GM12878 (cell line): ENCODE measurements around the gene EFHD2. TPM values are rescaled to one million over a fixed set of nuclear protein-coding genes. Genes with fewer than 3 reads are reported as not detected.
"Not testable (repeated sequence)": the region's sequence is repeated elsewhere in the genome, so short reads cannot be mapped to it uniquely, and the experiment has no call there.

Source experiments
- ATAC-seq: fragments of 200-7000 bp; cut with Tn5 transposase; 3 replicates; pipeline ENCODE4 v1.9.1; 2020; ENCODE audit warnings: mild to moderate bottlenecking, moderate library complexity
- BruUV-seq: library from RNA; stranded (reverse); fragments of 400-500 nt; replicated peaks from 2 replicates; lab custom pipeline; 2021; lab: Mats Ljungman, UMichigan
- CTCF ChIA-PET: fragments of 300-600 bp; sonication (Branson Sonifier 250); formaldehyde crosslinking; extraction: SDS; loops from one replicate; lab custom pipeline; 2021; ENCODE audit warnings: inconsistent platforms; lab: Yijun Ruan, JAX
- POLR2A ChIA-PET: fragments of 350-600 bp; formaldehyde crosslinking; extraction: SDS; loops from one replicate; lab custom pipeline; 2021; ENCODE audit warnings: inconsistent platforms; lab: Charles Lee
- RAD21 ChIA-PET: fragments of 300-600 bp; sonication (Branson Sonifier 250); formaldehyde crosslinking; loops from one replicate; lab custom pipeline; 2023; ENCODE audit warnings: antibody characterized with exemption; ENCODE audit not compliant: unreplicated experiment; lab: Charles Lee
- SMC1A ChIA-PET: fragments of 300-600 bp; sonication (Branson Sonifier 250); formaldehyde crosslinking; loops from one replicate; lab custom pipeline; 2023; ENCODE audit not compliant: unreplicated experiment, uncharacterized antibody; lab: Charles Lee
- DNase-seq: peaks from one replicate; pipeline ENCODE4 v3.0.0-alpha.2; 2011; ENCODE audit warnings: low read depth, low spot score
- FAIRE-seq: peaks from 3 replicates; lab custom pipeline; 2011; peaks lifted over from hg19 to GRCh38; lab: Jason Lieb, UNC
- H2AFZ ChIP-seq: 2 replicates; pipeline ENCODE4 v1.6.0; 2011; ENCODE audit warnings: low read depth, low read length, control low read depth; ENCODE audit not compliant: control insufficient read depth
- H3K27ac ChIP-seq: 2 replicates; pipeline ENCODE4 v1.5.1; 2011; ENCODE audit warnings: control low read depth; ENCODE audit not compliant: control insufficient read depth, insufficient read depth
- H3K27me3 ChIP-seq, 2 experiments: replicated peaks in 1 of 2; 2 replicates each; pipeline versions ENCODE4 v1.6.0 to v1.6.1; 2011; ENCODE audit warnings: low read length in 1 of 2; ENCODE audit not compliant: control insufficient read depth in 2 of 2, insufficient read depth in 2 of 2
- H3K36me3 ChIP-seq, 2 experiments: 2 replicates each; pipeline ENCODE4 v1.5.1; 2011; ENCODE audit warnings: low read length in 1 of 2; ENCODE audit not compliant: control insufficient read depth in 2 of 2, insufficient read depth in 2 of 2
- H3K4me1 ChIP-seq: 2 replicates; pipeline ENCODE4 v1.6.1; 2011; ENCODE audit warnings: mild to moderate bottlenecking, low read length, moderate library complexity, mixed read lengths; ENCODE audit not compliant: control insufficient read depth, insufficient read depth
- H3K4me2 ChIP-seq: 2 replicates; pipeline ENCODE4 v1.6.0; 2011; ENCODE audit warnings: control low read depth; ENCODE audit not compliant: control insufficient read depth, insufficient read depth
- H3K4me3 ChIP-seq: fragments of 200-600 bp; sonication (generic); 2 replicates; pipeline ENCODE4 v1.5.1; 2016
- H3K79me2 ChIP-seq: 2 replicates; pipeline ENCODE4 v1.6.0; 2011; ENCODE audit warnings: low read length; ENCODE audit not compliant: control insufficient read depth, insufficient read depth
- H3K9ac ChIP-seq: 2 replicates; pipeline ENCODE4 v1.8.0; 2011; ENCODE audit warnings: low read length, control low read depth, mixed read lengths; ENCODE audit not compliant: control insufficient read depth, insufficient read depth
- H3K9me3 ChIP-seq: replicated peaks from 3 replicates; pipeline ENCODE4 v1.5.1; 2011; ENCODE audit warnings: mild to moderate bottlenecking, low read length; ENCODE audit not compliant: control insufficient read depth, insufficient read depth
- H4K20me1 ChIP-seq: 2 replicates; pipeline ENCODE4 v1.6.0; 2011; ENCODE audit not compliant: control insufficient read depth, insufficient read depth
- POU2F2 ChIP-seq: IDR thresholded peaks from 3 replicates; pipeline ENCODE4 v1.6.1; 2011; ENCODE audit warnings: low read depth, mild to moderate bottlenecking, low read length, borderline replicate concordance
- SRF ChIP-seq, 2 experiments: IDR thresholded peaks; 2 replicates each; pipeline ENCODE4 v1.6.1; 2011; ENCODE audit warnings: low read depth in 2 of 2, low read length in 2 of 2, mild to moderate bottlenecking in 1 of 2, moderate library complexity in 1 of 2
- ZNF217 ChIP-seq: fragments of 450-650 bp; IDR thresholded peaks from 2 replicates; pipeline ENCODE4 v1.6.1; 2017; ENCODE audit warnings: antibody characterized with exemption, mild to moderate bottlenecking
- ZSCAN29 ChIP-seq: fragments of 450-650 bp; IDR thresholded peaks from 2 replicates; pipeline ENCODE4 v1.6.1; 2017; ENCODE audit warnings: mild to moderate bottlenecking, moderate library complexity
- WGBS: methylation state at CpG from one replicate; pipeline ENCODE4 v1.1.6; 2016; ENCODE audit warnings: low lambda C conversion rate; ENCODE audit not compliant: insufficient replicate concordance, insufficient coverage; ENCODE audit errors: missing lambda C conversion rate; 5-methylcytosine and 5-hydroxymethylcytosine counted together
- in situ Hi-C: fragments of 300-500 bp; cut with MboI; formaldehyde crosslinking; loops from 9 replicates; pipeline ENCODE4 v1.14.3; 2018; ENCODE audit warnings: mixed read lengths
- intact Hi-C: fragments of 100-400 bp; cut with micrococcal nuclease; formaldehyde crosslinking; loops from one replicate; pipeline ENCODE4 v1.14.2; 2022; ENCODE audit not compliant: unreplicated experiment
- polyA plus RNA-seq, 11 experiments: library from polyadenylated mRNA; depleted of rRNA in 4 of 11; unstranded in 6 of 11; stranded (reverse) in 5 of 11; fragments of >200 nt; fragmentation: Nextera tagmentation in 4 of 11; fragmentation: Illumina TruSeq in 1 of 11; extraction: Ambion mirVana in 4 of 11; extraction: Trizol in 1 of 11; gene quantifications; 1 replicate in 1 of 11; 2 replicates in 10 of 11; pipeline versions ENCODE4 v1.2.1 to v1.2.3, GENCODE V29; 2011 to 2016; ENCODE audit warnings: inconsistent platforms in 2 of 11, missing spikeins in 2 of 11, low read depth in 1 of 11
- total RNA-seq, 4 experiments: library from RNA; depleted of rRNA in 3 of 4; stranded (reverse); fragments of >200 nt in 3 of 4; fragmentation: Illumina TruSeq in 1 of 4; extraction: Trizol in 1 of 4; gene quantifications; 2 replicates each; pipeline versions ENCODE4 v1.2.1 to v1.2.3, GENCODE V29; 2013 to 2021

The EFHD2 gene
- total and polyA plus RNA-seq, 10 of the 15 experiments (the other 5 are each of a cell fraction or from before 2014, with no cell fraction given) = 4.0 to 114 (median 66.1) TPM

DNA sequence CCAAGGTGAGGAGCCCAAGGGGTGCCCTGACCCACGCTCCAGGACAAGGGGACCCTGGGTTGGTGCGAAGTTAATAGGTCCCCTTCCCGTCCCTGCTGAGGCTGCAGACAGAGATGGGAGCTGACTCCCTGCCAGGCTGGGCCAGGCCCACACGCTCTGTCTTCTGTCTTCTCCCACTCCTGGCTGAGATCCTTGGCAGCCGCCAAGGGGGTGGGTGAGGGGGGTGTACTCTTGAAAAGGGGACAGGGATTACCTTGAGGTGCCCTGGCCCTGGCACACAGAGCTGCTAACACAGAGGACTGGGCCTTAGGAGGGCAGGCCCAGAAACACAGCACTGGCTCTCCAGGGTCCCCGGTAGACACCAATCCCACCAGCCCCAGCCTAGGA is 17.6 kb downstream of the EFHD2 start (continued):
- TF ChIP-seq ZSCAN29 = no peak
- TF ChIP-seq POU2F2 = no peak
- TF ChIP-seq SRF (IDR thresholded peaks at IDR 0.05; ENCODE audit: low read depth in 2 of 2, low read length in 2 of 2) = no peak
- no peak for TF ChIP-seq ZNF217

DNA sequence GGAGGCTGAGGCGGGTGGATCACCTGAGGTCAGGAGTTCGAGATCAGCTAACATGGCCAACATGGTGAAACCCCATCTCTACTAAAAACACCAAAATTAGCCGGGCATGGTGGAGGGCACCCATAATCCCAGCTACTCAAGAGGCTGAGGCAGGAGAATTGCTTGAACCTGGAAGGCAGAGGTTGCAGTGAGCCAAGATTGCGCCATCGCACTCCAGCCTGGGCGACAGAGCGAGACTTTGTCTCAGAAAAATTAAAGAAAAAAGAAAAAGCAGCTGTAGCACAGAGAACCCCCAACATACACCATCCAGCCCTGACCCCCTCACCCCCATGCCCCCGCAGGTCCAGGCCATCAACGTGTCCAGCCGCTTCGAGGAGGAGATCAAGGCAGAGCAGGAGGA is 18.6 kb downstream of the EFHD2 start:
- intact Hi-C loops, FAIRE-seq, POLR2A ChIA-PET, H3K79me2 ChIP-seq, H3K4me1 ChIP-seq, H3K9me3 ChIP-seq, H3K9ac ChIP-seq, DNase-seq, H3K27me3 ChIP-seq, H3K4me3 ChIP-seq, SMC1A ChIA-PET, H4K20me1 ChIP-seq, ATAC-seq, BruUV-seq, H3K4me2 ChIP-seq, H3K27ac ChIP-seq, H2AFZ ChIP-seq: not testable (repeated sequence)
- in situ Hi-C loops = loop anchor here (5.0 kb wide), 1 partner anchor 101 kb away; no protein-coding TSS in a partner anchor
- peaks cover 6 to 23% of the 10 kb centered on the region in 2 experiments; a peak in 3 of 4 replicates for H3K36me3 ChIP-seq
- CTCF ChIA-PET = interaction anchor here (1.3 to 10.2 kb wide), 2 partner anchors 14 to 104 kb away, joined by 3 to 178 read pairs; no protein-coding TSS in a partner anchor
- 80% methylated on average over 7 of the region's 11 CpGs for WGBS
- RAD21 ChIA-PET = interaction anchor here (0.8 to 1.5 kb wide), 3 partner anchors 16 to 106 kb away, joined by 3 to 5 read pairs (median 3); no protein-coding TSS in a partner anchor
